NOMO-1 treated with dmso at 0.1 percent for 144 hours (cell line): ENCODE results near the gene MAP7.

ENCODE experiments used
- DNase-seq: peaks from one replicate; lab custom pipeline; 2025; ENCODE audit not compliant: unreplicated experiment; lab: John Stamatoyannopoulos, UW

Gene MAP7

GRCh38 chr6:136344420-136344819, 205.8 kb downstream of the MAP7 start:
- DNase-seq: no peak

GRCh38 chr6:136343700-136344099, 206.5 kb downstream of the MAP7 start:
- no peak for DNase-seq

DNA sequence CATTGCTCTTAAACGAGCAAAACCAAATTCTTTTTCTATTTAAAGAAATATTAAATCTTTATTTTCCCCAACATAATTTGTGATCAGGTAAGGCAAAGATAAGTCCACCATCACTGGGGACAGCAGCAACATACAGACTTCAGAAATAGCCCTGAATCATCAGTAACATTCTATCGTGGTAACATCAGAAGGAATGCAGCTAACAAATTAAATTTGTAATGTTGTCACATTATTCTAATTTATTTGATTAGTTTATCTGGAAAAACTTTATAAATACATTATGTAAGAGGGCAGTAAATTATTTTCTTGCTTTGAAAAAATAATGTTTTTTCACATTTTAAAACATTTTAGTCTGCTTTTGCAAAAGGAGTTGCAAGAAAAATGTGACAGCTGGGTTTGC, 206.9 kb downstream of the MAP7 start:
- no peak for DNase-seq

GRCh38 chr6:136341967-136342366, 208.3 kb downstream of the MAP7 start:
- no peak for DNase-seq

DNA sequence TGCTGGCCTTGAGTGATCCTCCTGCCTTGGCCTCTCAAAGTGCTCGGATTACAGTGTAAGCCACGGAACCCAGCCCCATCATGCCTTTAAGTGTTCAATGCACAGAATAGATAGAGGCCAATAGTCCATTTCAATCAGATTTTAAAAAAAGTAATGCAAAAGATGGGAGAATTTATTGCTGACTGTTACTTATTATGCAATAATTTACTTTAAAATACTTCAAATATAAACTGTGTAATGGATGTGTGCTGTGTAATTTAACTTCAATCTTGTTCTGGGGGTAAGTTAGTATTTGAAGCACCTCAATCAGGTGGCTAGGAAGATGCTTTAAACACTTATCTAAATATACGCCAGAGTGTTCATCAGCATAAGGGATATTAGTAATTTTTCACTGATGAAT, 208.9 kb downstream of the MAP7 start:
- DNase-seq: no peak

DNA sequence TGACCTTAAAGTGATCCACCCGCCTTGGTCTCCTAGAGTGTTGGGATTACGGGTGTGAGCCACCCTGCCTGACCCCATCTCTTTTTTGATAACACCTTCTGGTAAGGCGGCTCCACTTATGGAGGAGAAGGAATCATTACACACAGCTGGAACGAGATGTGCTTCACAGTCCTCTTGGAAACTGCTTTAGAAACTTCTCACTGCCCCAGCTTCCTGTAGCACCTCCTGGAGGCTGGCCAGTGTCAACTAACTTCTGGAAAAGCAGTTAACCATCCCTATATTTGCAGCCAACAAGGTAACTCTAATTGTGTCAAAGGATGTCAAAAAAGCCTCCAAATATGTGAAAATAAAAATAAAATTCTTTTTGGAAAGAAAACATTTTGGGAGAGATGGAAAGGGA, 211.7 kb downstream of the MAP7 start:
- DNase-seq: no peak

DNA sequence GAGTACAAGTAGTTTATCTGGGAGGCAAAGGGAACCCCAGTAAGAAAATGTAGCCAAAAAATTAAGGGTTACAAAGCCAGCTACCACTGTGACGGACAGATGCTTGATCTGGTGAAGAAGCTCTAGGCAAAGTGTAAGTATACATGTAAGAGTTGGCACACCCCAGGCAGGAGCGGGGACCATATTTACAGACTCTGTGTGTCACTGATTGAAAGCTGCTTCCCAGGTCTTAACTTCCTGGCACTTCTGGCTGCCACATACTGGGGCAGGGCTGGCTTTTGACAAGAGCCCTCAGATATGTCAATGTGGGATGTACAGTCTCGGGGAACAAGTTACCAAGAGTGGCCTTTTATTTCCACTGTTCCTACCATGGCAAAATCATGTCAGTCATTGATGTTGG, 212.6 kb downstream of the MAP7 start:
- DNase-seq: no peak

GRCh38 chr6:136337121-136337520, 213.1 kb downstream of the MAP7 start:
- no peak for DNase-seq

- no peak for DNase-seq
Measured at GRCh38 chr6:136335736-136336363, 214.4 kb downstream of the MAP7 start.

- no peak for DNase-seq
Measured at GRCh38 chr6:136334853-136335252, 215.4 kb downstream of the MAP7 start.

DNA sequence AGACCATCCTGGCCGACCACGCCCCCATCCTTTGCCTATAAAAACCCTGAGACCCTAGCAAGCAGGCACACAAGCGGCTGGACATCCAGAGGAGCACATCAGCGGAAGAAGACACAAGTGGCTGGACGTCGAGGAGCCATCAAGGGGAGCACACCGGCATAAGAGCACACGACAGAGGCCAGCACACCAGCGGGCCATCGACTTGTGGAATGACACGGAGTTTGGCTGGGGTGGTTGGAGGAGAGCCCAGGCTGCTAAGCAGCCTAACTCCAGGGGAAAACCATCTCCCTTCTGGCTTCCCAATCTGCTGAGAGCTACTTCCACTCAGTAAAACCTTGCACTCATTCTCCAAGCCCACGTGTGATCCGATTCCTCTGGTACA, 215.8 kb downstream of the MAP7 start:
- DNase-seq: no peak

DNA sequence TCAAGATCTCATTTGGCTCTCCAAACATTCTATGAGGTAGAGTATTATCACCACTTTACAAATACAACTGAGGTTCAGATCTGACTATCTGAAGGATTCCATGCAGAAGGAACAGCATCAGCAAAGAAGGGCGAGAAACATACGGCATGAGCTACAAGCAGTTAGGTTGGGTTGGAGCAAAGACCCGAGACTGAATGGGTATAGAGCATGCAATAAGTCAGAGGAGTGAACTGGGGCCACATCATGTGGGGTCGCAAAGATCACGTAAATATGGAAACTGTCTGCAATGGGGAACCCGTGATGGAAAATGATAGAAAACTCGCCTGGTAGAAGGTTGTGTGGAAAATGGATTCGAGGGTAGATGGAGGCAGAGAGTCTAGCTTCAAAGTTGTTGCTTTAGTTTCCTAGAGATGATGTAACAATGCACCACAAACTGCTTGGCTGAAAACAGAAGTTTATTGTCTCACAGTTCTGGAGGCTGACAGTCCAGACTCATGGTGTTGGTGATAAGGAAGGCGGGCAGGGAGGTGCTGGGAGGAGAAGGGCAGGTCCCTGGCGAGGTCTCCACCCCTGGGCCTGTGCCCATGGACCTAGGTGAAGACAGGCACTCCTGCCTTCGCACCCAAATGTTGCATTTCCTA, 216.3 kb downstream of the MAP7 start:
- no peak for DNase-seq

DNA sequence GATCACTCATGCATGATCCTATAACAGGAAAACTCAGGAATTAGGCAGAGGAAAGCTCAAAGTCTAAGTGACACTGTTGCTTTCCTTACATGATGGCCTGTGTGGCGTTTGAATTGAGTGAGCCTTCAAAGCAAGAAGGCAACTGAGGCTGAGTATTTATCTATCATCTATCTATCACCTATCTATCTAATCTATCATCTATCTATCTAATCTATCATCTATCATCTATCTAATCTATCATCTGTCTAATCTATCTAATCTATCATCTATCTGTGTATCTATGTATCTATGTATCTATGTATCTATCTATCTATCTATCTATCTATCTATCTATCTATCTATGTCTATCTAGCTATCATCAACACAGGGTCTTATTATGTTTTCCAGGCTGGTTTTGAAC, 218.8 kb downstream of the MAP7 start:
- no peak for DNase-seq

DNA sequence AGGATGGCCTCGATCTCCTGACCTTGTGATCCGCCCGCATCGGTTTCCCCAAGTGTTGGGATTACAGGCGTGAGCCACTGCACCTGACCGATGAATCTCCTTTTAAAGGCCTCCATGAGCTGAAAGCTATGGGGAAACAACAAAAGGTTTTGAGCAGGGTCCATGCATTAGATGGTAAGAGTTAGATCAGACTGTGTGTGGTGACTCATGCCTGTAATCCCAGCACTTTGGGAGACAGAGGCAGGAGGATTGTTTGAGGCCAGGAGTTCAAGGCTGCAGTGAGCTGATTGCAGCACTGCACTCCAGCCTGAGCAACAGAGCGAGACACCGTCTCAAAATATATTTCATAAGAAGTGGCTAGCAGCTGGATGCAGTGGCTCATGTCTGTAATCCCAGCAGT, 219.6 kb downstream of the MAP7 start:
- no peak for DNase-seq

GRCh38 chr6:136326038-136326553, 224.1 kb downstream of the MAP7 start:
- DNase-seq: no peak

- no peak for DNase-seq
Measured at GRCh38 chr6:136324686-136325380, 225.4 kb downstream of the MAP7 start.

DNA sequence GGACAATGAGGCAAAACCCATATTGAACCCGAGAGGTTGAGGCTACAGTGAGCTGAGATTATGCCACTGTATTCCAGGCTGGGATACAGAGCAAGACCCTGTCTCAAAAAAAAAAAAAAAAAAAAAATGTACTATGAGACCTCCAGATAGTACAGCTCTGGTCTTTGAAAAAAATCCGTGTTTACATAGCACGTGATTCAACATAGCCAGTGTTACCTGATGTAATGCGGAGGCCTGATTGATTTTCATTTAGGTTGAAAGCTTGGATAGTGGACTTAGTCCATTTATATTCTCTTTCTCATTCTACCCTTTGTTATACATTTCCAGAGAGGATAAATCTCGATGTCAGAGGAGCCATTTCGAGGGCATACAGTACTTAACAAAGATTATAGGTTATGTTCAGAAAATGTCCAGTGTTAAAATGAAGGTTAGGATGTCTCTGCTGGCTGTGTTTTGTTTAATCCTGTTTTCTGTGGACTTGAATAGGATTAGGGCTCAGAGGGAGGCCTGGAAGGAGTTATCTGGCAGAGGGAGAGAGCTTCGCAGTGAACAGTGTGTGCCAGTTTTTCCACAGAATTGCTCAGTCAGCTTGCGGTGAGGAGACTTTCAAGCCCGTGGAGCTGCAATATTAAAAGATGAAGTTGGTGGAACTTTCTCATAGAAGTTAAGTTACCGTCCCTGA, 226.7 kb downstream of the MAP7 start:
- DNase-seq: no peak

DNA sequence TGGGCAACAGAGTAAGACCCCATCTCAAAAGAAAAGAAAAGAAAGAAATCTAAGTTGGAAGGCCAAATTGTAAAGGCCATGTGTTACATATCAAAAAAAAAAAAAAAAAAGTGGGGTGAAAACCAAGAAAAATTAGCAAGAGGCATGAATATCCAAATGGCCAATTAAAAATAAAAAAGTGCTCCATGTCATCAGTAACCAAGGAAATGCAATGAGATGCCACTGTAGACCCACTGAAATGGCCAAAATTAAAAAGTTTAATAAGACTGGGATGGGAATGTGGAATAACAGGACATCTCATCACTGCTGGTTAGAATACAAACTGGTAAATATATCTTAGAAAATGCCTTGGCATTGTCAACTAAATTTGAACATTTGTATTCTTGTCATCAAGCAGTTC, 230.5 kb downstream of the MAP7 start:
- no peak for DNase-seq

GRCh38 chr6:136318676-136319075, 231.5 kb downstream of the MAP7 start:
- no peak for DNase-seq

- no peak for DNase-seq
Measured at GRCh38 chr6:136317971-136318370, 232.3 kb downstream of the MAP7 start.

GRCh38 chr6:136317021-136317694, 233.1 kb downstream of the MAP7 start:
- DNase-seq: no peak
